ENCODE measurements around the gene CATSPER3.
"Not testable (repeated sequence)": the region's sequence is repeated elsewhere in the genome, so short reads cannot be mapped to it uniquely, and the experiment has no call there.

Gene CATSPER3

DNA sequence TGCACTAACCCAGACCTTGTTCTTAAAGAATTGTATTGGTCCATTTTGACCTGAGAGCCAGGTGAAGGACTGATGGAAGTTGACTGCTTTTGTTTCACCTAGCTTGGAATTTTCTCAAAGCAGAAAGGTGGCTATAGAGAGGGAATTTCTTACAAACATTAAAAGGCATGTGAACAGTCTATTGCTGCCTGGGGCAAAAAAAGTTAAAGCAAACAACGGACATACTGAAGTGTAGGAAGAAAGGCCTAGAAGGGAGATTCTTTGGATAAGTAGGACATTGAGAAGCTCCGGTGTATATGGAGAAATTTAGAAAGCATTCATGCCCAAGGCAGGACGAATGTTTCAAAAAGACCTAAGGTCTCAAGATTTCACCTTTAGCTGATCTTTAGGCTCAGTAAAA is 11.7 kb downstream of the CATSPER3 start:
- Histone ChIP-seq H3K36me3 (ENCODE audit: control insufficient read depth, insufficient read depth, low read length) (no peaks in the 10 kb centered on the region), H3K4me3 (ENCODE audit: low read length) (no peak overlapping the region), H3K9ac (ENCODE audit: low read length) (no peak overlapping the region), H3K4me1 (ENCODE audit: control insufficient read depth, insufficient read depth, low read length) (no peaks in the 10 kb centered on the region), H3K27me3 (ENCODE audit: control insufficient read depth, insufficient read depth, low read length) (no peaks in the 10 kb centered on the region), H3K27ac (ENCODE audit: low read depth, low read length) (no peak overlapping the region)

DNA sequence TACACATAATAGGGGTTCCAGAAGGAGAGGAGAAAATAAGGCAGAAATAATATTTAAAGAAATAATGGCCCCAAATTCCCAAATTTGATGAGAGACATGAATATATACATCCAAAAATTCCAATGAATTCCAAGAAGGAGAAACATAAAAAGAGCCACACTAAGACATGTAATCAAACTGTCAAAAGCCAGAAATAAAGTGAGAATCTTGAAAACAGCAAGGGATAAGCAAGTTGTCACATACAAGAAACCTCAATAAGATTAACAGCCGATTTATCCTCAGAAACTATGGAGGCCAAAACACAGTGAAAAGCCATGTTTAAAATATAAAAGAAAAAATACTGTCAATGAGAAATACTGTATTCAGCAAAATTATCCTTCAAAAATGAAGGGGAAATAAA is 14.5 kb downstream of the CATSPER3 start:
- Histone ChIP-seq H3K36me3 (ENCODE audit: control insufficient read depth, insufficient read depth, low read length) (no peaks in the 10 kb centered on the region), H3K27me3 (ENCODE audit: control insufficient read depth, insufficient read depth, low read length) (no peaks in the 10 kb centered on the region), H3K4me1 (ENCODE audit: control insufficient read depth, insufficient read depth, low read length) (no peaks in the 10 kb centered on the region), H3K9ac (ENCODE audit: low read length) (no peak overlapping the region), H3K4me3 (ENCODE audit: low read length) (no peak overlapping the region), H3K27ac (ENCODE audit: low read depth, low read length) (no peak overlapping the region)

DNA sequence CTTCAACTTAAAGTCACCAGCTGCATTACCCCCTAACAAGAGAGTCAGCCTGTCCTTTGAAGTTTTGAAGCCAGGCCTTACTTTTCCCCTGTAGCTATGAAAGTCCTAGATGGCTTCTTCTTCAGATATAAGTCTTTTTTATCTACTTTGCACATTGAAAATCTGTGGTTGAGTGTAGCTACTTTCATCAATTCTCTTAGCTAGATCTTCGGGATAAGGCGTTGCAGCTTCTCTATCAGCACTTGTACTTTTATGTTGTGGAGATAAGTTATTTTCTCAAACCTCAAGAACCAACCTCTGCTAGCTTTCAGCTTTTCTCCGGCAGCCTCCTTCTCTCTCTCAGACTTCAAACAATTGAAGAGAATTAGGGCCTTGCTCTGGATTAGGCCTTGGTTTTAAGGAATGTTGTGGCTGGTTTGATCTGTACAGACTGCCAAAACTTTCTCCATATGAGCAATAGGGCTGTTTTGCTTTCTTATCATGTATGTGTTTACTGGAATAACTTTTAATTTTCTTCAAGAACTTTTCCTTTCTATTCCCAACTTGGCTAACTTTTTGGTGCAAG is 21.6 kb downstream of the CATSPER3 start:
- Histone ChIP-seq H3K9ac (ENCODE audit: low read length) (no peak overlapping the region), H3K36me3 (ENCODE audit: control insufficient read depth, insufficient read depth, low read length) (no peaks in the 10 kb centered on the region), H3K27ac (ENCODE audit: low read depth, low read length) (no peak overlapping the region)

DNA sequence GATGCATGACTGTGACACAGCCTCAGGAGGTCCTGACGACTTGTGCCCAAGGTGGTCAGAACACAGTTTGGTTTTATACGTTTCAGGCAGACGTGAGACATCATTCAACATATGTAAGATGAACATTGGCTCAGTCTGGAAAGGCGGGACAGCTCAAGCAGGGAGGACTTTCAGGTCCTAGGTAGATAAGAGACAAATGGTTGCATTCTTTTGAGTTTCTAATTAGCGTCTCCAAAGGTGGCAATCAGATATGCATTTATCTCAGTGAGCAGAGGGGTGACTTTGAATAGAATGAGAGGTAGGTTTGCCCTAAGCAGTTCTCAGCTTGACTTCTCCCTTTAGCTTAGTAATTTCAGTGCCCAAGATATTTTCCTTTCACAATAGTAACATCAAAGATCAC is 22.5 kb downstream of the CATSPER3 start:
- not testable (repeated sequence) for H3K27ac ChIP-seq (ENCODE audit: low read depth, low read length); H3K27me3 ChIP-seq (ENCODE audit: control insufficient read depth, insufficient read depth, low read length); H3K9ac ChIP-seq (ENCODE audit: low read length); H3K4me1 ChIP-seq (ENCODE audit: control insufficient read depth, insufficient read depth, low read length); H3K4me3 ChIP-seq (ENCODE audit: low read length); H3K36me3 ChIP-seq (ENCODE audit: control insufficient read depth, insufficient read depth, low read length)

More for the DNA sequence above, 21.6 kb downstream of the CATSPER3 start:
- Histone ChIP-seq H3K4me1 (ENCODE audit: control insufficient read depth, insufficient read depth, low read length) (no peaks in the 10 kb centered on the region), H3K27me3 (ENCODE audit: control insufficient read depth, insufficient read depth, low read length) (no peaks in the 10 kb centered on the region), H3K4me3 (ENCODE audit: low read length) (no peak overlapping the region)

DNA sequence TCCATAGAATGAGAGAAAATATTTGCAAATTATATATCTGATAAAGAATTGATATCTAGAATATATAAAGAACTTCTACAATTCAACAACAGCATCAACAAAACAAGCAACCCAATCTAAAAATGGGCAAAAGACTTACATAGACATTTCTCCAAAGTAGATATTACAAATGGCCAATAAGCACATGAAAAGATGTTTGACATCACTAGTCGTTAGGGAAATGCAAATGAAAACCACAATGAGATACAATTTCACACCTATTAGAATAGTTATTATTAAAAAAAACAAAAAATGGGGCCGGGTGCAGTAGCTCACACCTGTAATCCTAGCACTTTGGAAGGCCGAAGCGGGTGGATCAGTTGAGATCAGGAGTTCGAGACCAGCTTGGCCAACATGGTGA is 24.4 kb downstream of the CATSPER3 start:
- no peak overlapping the region for H3K27ac ChIP-seq (ENCODE audit: low read depth, low read length)
- no peaks in the 10 kb centered on the region for H3K27me3 ChIP-seq (ENCODE audit: control insufficient read depth, insufficient read depth, low read length)
- no peak overlapping the region for H3K4me3 ChIP-seq (ENCODE audit: low read length)
- H3K36me3 ChIP-seq (ENCODE audit: control insufficient read depth, insufficient read depth, low read length): no peaks in the 10 kb centered on the region
- H3K9ac ChIP-seq (ENCODE audit: low read length): no peak overlapping the region
- no peaks in the 10 kb centered on the region for H3K4me1 ChIP-seq (ENCODE audit: control insufficient read depth, insufficient read depth, low read length)

DNA sequence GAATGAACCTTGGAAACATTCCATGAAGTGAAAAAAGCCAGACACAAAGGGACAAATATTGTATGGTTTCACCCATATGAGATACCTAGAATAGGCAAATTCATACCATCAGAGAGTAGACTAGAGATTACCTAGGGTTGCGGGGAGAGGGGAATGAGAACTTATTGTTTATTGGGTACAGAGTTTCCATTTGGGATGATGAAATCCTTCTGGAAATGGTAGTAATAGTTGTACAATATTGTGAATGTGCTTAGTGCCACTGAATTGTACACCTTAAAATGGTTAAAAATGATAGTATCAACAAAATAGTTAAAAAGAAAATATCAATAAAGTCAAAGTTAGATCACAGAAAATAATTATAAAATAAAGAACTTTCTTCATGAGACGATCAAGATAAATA is 25.5 kb downstream of the CATSPER3 start:
- H3K4me3 ChIP-seq (ENCODE audit: low read length): no peak overlapping the region

DNA sequence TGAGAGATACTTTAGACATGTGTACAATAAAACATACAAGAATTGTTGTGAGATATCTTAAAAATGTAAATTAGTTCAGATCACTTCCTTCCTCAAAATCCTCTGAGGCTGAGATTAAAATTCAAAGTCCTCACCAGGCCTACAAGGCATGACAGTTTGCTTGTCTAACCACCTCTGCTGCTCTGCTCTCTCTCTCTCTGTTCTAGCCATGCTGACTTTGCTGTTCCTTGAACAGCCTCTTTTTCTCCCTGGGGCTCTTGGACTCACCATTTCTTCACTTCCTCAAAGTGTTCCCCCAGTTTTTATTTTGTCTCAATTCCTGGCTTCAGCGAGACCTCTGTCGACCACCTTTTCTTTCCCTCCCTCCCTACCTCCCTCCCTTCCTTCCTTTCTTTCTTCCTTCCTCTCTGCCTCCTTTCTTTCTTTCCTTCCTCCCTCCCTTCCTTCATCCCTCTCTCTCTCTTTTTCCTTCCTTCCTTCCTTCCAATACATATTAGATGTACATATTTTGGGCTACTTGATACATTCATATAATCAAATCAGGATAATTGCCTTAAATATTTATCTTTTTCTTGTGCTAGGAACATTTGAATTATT is 27.0 kb downstream of the CATSPER3 start:
- Histone ChIP-seq H3K9ac (ENCODE audit: low read length) (no peak overlapping the region), H3K36me3 (ENCODE audit: control insufficient read depth, insufficient read depth, low read length) (no peaks in the 10 kb centered on the region), H3K27me3 (ENCODE audit: control insufficient read depth, insufficient read depth, low read length) (no peaks in the 10 kb centered on the region)

More for the DNA sequence above, 25.5 kb downstream of the CATSPER3 start:
- Histone ChIP-seq H3K27ac (ENCODE audit: low read depth, low read length) (no peak overlapping the region), H3K4me1 (ENCODE audit: control insufficient read depth, insufficient read depth, low read length) (no peaks in the 10 kb centered on the region), H3K9ac (ENCODE audit: low read length) (no peak overlapping the region), H3K36me3 (ENCODE audit: control insufficient read depth, insufficient read depth, low read length) (no peaks in the 10 kb centered on the region), H3K27me3 (ENCODE audit: control insufficient read depth, insufficient read depth, low read length) (no peaks in the 10 kb centered on the region)

DNA sequence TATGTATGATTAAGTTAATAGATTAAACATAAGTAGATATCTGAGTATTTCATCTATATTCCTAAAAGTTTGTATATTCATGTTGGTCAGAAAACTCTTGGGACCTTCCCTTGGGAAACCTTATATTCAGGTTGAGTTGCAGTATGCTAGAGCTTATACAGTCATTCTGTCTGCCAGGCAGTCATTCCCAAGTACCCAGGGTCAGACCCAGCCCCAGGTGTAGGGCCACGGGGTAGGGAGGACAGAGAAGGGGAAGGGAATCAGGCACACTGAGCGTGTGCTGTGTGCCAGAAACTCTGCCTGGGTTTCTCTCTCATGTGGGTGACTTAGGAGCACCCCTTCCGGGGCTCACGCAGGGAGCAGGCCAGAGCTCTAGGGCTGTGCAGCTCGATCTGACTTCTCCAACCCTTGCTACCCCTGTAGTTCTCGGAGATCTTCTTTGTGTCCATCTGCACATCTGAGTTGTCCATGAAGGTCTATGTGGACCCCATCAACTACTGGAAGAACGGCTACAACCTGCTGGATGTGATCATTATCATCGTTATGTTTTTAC is 28.2 kb downstream of the CATSPER3 start:
- H3K4me3 ChIP-seq (ENCODE audit: low read length): no peak overlapping the region
- H3K27ac ChIP-seq (ENCODE audit: low read depth, low read length): no peak overlapping the region
- H3K27me3 ChIP-seq (ENCODE audit: control insufficient read depth, insufficient read depth, low read length): no peaks in the 10 kb centered on the region
- no peaks in the 10 kb centered on the region for H3K4me1 ChIP-seq (ENCODE audit: control insufficient read depth, insufficient read depth, low read length)
- H3K36me3 ChIP-seq (ENCODE audit: control insufficient read depth, insufficient read depth, low read length): no peaks in the 10 kb centered on the region
- no peak overlapping the region for H3K9ac ChIP-seq (ENCODE audit: low read length)

More for the DNA sequence above, 27.0 kb downstream of the CATSPER3 start:
- no peaks in the 10 kb centered on the region for H3K4me1 ChIP-seq (ENCODE audit: control insufficient read depth, insufficient read depth, low read length)
- no peak overlapping the region for H3K27ac ChIP-seq (ENCODE audit: low read depth, low read length)
- no peak overlapping the region for H3K4me3 ChIP-seq (ENCODE audit: low read length)

DNA sequence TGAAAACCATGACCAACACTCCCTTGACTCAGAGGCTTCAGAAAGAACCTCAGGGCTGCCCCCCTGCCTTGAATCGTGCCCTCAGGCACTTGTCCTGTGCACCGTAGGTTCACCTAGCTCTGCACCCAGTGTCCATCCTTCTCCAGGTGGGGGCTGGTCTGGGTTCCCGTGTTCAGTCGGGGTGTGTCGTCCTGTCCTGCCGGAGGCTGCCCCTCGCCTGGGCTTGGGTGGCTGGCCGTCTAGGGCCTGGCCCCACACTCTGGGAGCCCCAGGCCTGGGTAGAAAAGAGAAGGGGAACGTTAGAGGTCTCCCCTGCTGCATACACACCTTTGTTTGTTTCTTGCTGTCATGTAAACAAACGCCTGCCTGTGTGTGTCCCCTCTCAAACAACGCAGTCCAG is 29.3 kb downstream of the CATSPER3 start:
- Histone ChIP-seq H3K27ac (ENCODE audit: low read depth, low read length) (no peak overlapping the region), H3K4me3 (ENCODE audit: low read length) (no peak overlapping the region), H3K9ac (ENCODE audit: low read length) (no peak overlapping the region), H3K4me1 (ENCODE audit: control insufficient read depth, insufficient read depth, low read length) (no peaks in the 10 kb centered on the region), H3K27me3 (ENCODE audit: control insufficient read depth, insufficient read depth, low read length) (no peaks in the 10 kb centered on the region), H3K36me3 (ENCODE audit: control insufficient read depth, insufficient read depth, low read length) (no peaks in the 10 kb centered on the region)

DNA sequence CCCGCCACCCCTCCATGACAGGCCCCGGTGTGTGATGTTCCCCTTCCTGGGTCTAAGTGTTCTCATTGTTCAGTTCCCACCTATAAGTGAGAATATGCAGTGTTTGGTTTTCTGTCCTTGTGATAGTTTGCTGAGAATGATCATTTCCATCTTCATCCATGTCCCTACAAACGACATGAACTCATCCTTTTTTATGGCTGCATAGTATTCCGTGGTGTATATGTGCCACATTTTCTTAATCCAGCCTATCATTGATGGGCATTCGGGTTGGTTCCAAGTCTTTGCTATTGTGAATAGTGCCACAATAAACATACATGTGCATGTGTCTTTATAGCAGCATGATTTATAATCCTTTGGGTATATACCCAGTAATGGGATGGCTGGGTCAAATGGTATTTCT is 30.4 kb downstream of the CATSPER3 start:
- H3K27ac ChIP-seq (ENCODE audit: low read depth, low read length); H3K9ac ChIP-seq (ENCODE audit: low read length): not testable (repeated sequence)

DNA sequence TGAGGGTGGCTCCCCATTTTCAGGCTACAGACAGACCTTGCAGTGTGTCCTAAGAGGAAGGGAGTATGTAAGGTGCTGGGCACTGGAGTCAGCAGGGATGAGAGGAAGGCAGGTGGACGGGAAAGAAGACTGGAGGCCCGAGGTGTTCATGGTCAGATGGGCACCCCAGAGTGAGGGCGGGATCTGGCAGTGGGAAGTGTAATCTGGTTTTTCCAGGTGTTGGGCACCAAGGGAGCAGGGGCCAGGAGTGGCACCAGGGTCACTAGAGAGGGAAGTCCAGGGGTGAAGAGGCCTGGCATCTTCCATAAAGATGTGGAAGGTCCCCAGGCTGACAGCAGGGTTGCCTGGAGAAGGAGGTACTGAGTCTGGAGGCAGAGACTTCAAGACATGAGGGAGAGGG is 36.7 kb downstream of the CATSPER3 start:
- Histone ChIP-seq H3K4me1 (ENCODE audit: control insufficient read depth, insufficient read depth, low read length) (no peaks in the 10 kb centered on the region), H3K9ac (ENCODE audit: low read length) (no peak overlapping the region), H3K36me3 (ENCODE audit: control insufficient read depth, insufficient read depth, low read length) (no peaks in the 10 kb centered on the region), H3K27ac (ENCODE audit: low read depth, low read length) (no peak overlapping the region), H3K27me3 (ENCODE audit: control insufficient read depth, insufficient read depth, low read length) (no peaks in the 10 kb centered on the region), H3K4me3 (ENCODE audit: low read length) (no peak overlapping the region)

More for the DNA sequence above, 30.4 kb downstream of the CATSPER3 start:
- not testable (repeated sequence) for H3K4me1 ChIP-seq (ENCODE audit: control insufficient read depth, insufficient read depth, low read length); H3K36me3 ChIP-seq (ENCODE audit: control insufficient read depth, insufficient read depth, low read length); H3K27me3 ChIP-seq (ENCODE audit: control insufficient read depth, insufficient read depth, low read length); H3K4me3 ChIP-seq (ENCODE audit: low read length)

DNA sequence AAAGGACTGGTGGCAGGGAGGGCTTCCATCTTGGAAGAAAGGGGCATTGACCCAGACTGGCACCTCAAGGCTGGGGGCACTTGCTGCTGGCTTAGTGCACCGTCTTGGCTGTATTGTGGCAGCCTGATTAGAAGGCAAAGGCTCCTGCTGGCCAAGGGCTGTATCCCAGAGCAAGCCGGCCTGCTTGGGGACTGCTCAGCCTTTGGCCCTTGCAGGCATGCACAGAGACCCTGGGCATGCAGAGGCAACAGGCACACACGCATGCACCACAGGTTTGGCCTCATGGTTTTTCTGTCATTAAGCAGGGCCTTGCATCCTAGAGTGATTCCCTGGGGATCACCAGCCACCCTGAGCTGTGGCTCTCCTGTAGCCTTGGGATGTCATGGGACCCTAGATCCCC is 37.4 kb downstream of the CATSPER3 start:
- no peaks in the 10 kb centered on the region for H3K36me3 ChIP-seq (ENCODE audit: control insufficient read depth, insufficient read depth, low read length)
- no peaks in the 10 kb centered on the region for H3K4me1 ChIP-seq (ENCODE audit: control insufficient read depth, insufficient read depth, low read length)
- no peak overlapping the region for H3K9ac ChIP-seq (ENCODE audit: low read length)
- H3K27me3 ChIP-seq (ENCODE audit: control insufficient read depth, insufficient read depth, low read length): no peaks in the 10 kb centered on the region
- no peak overlapping the region for H3K27ac ChIP-seq (ENCODE audit: low read depth, low read length)
- H3K4me3 ChIP-seq (ENCODE audit: low read length): no peak overlapping the region

DNA sequence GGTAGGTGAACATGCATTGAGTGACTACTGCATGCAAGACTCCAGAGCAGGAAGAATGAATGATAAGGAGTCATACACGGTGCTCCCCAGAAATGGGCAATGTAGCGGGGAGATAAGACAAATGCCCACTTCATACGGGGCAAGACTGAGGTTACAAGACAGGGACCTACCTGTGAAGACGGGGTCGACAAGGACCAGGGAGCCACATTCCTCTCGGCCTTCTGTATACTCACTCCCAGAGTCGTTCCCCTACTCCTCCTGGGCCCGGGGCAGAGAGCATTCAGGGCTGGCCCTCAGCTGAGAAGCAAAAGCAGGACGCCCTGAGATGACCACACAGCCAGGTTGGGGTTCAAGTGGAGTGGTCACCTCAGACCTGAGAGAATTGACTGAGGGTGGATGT is 39.6 kb downstream of the CATSPER3 start:
- Histone ChIP-seq H3K9ac (ENCODE audit: low read length) (no peak overlapping the region), H3K36me3 (ENCODE audit: control insufficient read depth, insufficient read depth, low read length) (no peaks in the 10 kb centered on the region), H3K27me3 (ENCODE audit: control insufficient read depth, insufficient read depth, low read length) (no peaks in the 10 kb centered on the region), H3K4me3 (ENCODE audit: low read length) (no peak overlapping the region), H3K27ac (ENCODE audit: low read depth, low read length) (no peak overlapping the region), H3K4me1 (ENCODE audit: control insufficient read depth, insufficient read depth, low read length) (no peaks in the 10 kb centered on the region)

Data from rectal smooth muscle tissue (tissue), 1 donor.